A549 (cell line): ENCODE data around the gene TPM4. TPM values are rescaled to one million over a fixed set of nuclear protein-coding genes. Genes with fewer than 3 reads are reported as not detected.

ENCODE experiments used
- ATAC-seq, 2 experiments: fragments of 200-7000 bp in 1 of 2; fragments of >200 bp in 1 of 2; cut with Nextera tagmentation in 1 of 2; cut with Tn5 transposase in 1 of 2; 3 replicates each; pipeline versions ENCODE4 v1.8.0 to v1.9.1; 2018 to 2020; ENCODE audit warnings: mild to moderate bottlenecking in 1 of 2, moderate library complexity in 1 of 2
- CTCF ChIA-PET: fragments of 300-600 bp; sonication (Branson Sonifier 250); formaldehyde crosslinking; extraction: SDS; loops from one replicate; lab custom pipeline; 2021; ENCODE audit warnings: antibody characterized with exemption, inconsistent platforms; lab: Yijun Ruan, JAX
- POLR2A ChIA-PET: fragments of 350-600 bp; formaldehyde crosslinking; extraction: SDS; loops from one replicate; lab custom pipeline; 2021; ENCODE audit warnings: antibody characterized with exemption, inconsistent platforms; lab: Yijun Ruan, JAX
- DNase-seq, 2 experiments: peaks; one replicate each; pipeline versions ENCODE4 v3.0.0 to v3.0.0-alpha.2; 2011 to 2016; ENCODE audit warnings: low read depth in 1 of 2, low spot score in 1 of 2
- FAIRE-seq: peaks from 2 replicates; lab custom pipeline; 2011; peaks lifted over from hg19 to GRCh38; lab: Jason Lieb, UNC
- H3K27ac ChIP-seq, 2 experiments: fragments of >200 bp; sonication (Bioruptor Twin); formaldehyde crosslinking; 3 replicates each; pipeline ENCODE4 v1.5.1; 2016 to 2017
- H3K4me1 ChIP-seq: fragments of >200 bp; sonication (Bioruptor Twin); formaldehyde crosslinking; 3 replicates; pipeline ENCODE4 v1.6.1; 2016
- H3K4me2 ChIP-seq: fragments of >200 bp; sonication (Bioruptor Twin); formaldehyde crosslinking; 3 replicates; pipeline ENCODE4 v1.6.1; 2016
- H3K4me3 ChIP-seq: fragments of >200 bp; sonication (Bioruptor Twin); formaldehyde crosslinking; 3 replicates; pipeline ENCODE4 v1.5.1; 2016
- H3K9me3 ChIP-seq: fragments of >200 bp; sonication (Bioruptor Twin); formaldehyde crosslinking; 3 replicates; pipeline ENCODE4 v1.6.1; 2016
- CEBPB ChIP-seq, 2 experiments: fragments of >200 bp in 1 of 2; sonication (Bioruptor Twin) in 1 of 2; formaldehyde crosslinking in 1 of 2; IDR thresholded peaks; 2 replicates each; pipeline ENCODE4 v1.6.1; 2012 to 2016
- ESRRA ChIP-seq: fragments of 150-350 bp; IDR thresholded peaks from 2 replicates; pipeline ENCODE4 v1.6.1; 2014; ENCODE audit warnings: mild to moderate bottlenecking, low read length, borderline replicate concordance
- FOXS1 ChIP-seq: fragments of 250-450 bp; sonication (Bioruptor Pico); IDR thresholded peaks from 2 replicates; pipeline ENCODE4 v1.5.0; 2020; ENCODE audit warnings: mild to moderate bottlenecking, moderate library complexity
- GATA3 ChIP-seq: IDR thresholded peaks from 2 replicates; pipeline ENCODE4 v1.6.1; 2012; ENCODE audit warnings: borderline replicate concordance
- HDAC2 ChIP-seq: fragments of 200-600 bp; sonication (generic); IDR thresholded peaks from 2 replicates; pipeline ENCODE4 v1.6.1; 2016
- HES2 ChIP-seq: fragments of >200 bp; sonication (Bioruptor Twin); formaldehyde crosslinking; IDR thresholded peaks from 2 replicates; pipeline ENCODE4 v1.6.1; 2016
- HEYL ChIP-seq: fragments of 250-450 bp; sonication (Bioruptor Pico); IDR thresholded peaks from 2 replicates; pipeline ENCODE4 v1.8.0; 2021; ENCODE audit warnings: mild to moderate bottlenecking, moderate library complexity
- HOXB13 ChIP-seq: fragments of 250-450 bp; sonication (Bioruptor Pico); IDR thresholded peaks from 2 replicates; pipeline ENCODE4 v1.5.0; 2020; ENCODE audit warnings: low read depth, mild to moderate bottlenecking, moderate library complexity
- HOXB5 ChIP-seq: fragments of 250-450 bp; sonication (Bioruptor Pico); IDR thresholded peaks from 2 replicates; pipeline ENCODE4 v1.5.0; 2020; ENCODE audit warnings: mild to moderate bottlenecking, moderate library complexity
- JUN ChIP-seq, 2 experiments: fragments of >200 bp; sonication (Bioruptor Twin); formaldehyde crosslinking; IDR thresholded peaks; 2 replicates in 1 of 2; 3 replicates in 1 of 2; pipeline ENCODE4 v1.6.1; 2016 to 2017
- KDM5A ChIP-seq: fragments of 200-600 bp; sonication (generic); IDR thresholded peaks from 2 replicates; pipeline ENCODE4 v1.6.1; 2016; ENCODE audit warnings: antibody characterized with exemption, mild to moderate bottlenecking
- MAFK ChIP-seq: fragments of 450-650 bp; IDR thresholded peaks from 2 replicates; pipeline ENCODE4 v1.6.1; 2014; ENCODE audit not compliant: partially characterized antibody
- NFE2L2 ChIP-seq: fragments of 150-350 bp; conservative IDR thresholded peaks from 2 replicates; pipeline ENCODE4 v1.6.1; 2014; ENCODE audit warnings: low read length
- NR3C1 ChIP-seq: fragments of >200 bp; sonication (Bioruptor Twin); formaldehyde crosslinking; IDR thresholded peaks from 3 replicates; pipeline ENCODE4 v1.6.1; 2017
- PHF8 ChIP-seq: fragments of 200-600 bp; sonication (generic); IDR thresholded peaks from 2 replicates; pipeline ENCODE4 v1.6.1; 2016; ENCODE audit warnings: low read depth, mild to moderate bottlenecking, antibody characterized with exemption, moderate library complexity, borderline replicate concordance
- POLR2A ChIP-seq: IDR thresholded peaks from 2 replicates; pipeline ENCODE4 v1.6.1; 2012; ENCODE audit warnings: mild to moderate bottlenecking, low read length
- POLR2AphosphoS2 ChIP-seq: conservative IDR thresholded peaks from 2 replicates; pipeline ENCODE4 v1.6.1; 2012; ENCODE audit warnings: low read length, improper control_type of control experiment, inconsistent platforms
- RCOR1 ChIP-seq: fragments of 150-350 bp; IDR thresholded peaks from 2 replicates; pipeline ENCODE4 v1.6.1; 2014; ENCODE audit warnings: antibody characterized with exemption, low read length, low read depth
- RFX5 ChIP-seq: fragments of 450-650 bp; IDR thresholded peaks from 2 replicates; pipeline ENCODE4 v1.7.1; 2014; ENCODE audit warnings: antibody characterized with exemption, mild to moderate bottlenecking, moderate library complexity
- RNF2 ChIP-seq: fragments of 200-600 bp; sonication (generic); IDR thresholded peaks from 2 replicates; pipeline ENCODE4 v1.6.1; 2016; ENCODE audit warnings: low read depth, mild to moderate bottlenecking, antibody characterized with exemption, moderate library complexity, borderline replicate concordance
- TP53 ChIP-seq: fragments of 250-450 bp; sonication (Bioruptor Pico); IDR thresholded peaks from 2 replicates; pipeline ENCODE4 v1.5.0; 2021; ENCODE audit warnings: mild to moderate bottlenecking, moderate library complexity
- WGBS: methylation state at CpG from one replicate; pipeline ENCODE4 v1.1.6; 2017; ENCODE audit errors: missing lambda C conversion rate; 5-methylcytosine and 5-hydroxymethylcytosine counted together
- polyA plus RNA-seq, 4 experiments: library from polyadenylated mRNA; depleted of rRNA in 3 of 4; stranded (reverse); fragments of >200 nt; fragmentation: RNase III in 1 of 4; extraction: RNeasy Plus Mini Kit Qiagen cat#74134 plus additional on column Dnase treatment in 1 of 4; gene quantifications; 2 replicates in 3 of 4; 3 replicates in 1 of 4; pipeline ENCODE4 v1.2.3, GENCODE V29; 2011 to 2017
- TF ChIP-seq, protein P1 (sequence below): IDR thresholded peaks from 2 replicates; pipeline ENCODE4 v1.6.1; 2012; ENCODE audit warnings: low read depth, borderline replicate concordance

Gene TPM4
- polyA plus RNA-seq, 2 of the 4 experiments (the other 2 are of a cell fraction), result 777 to 860 TPM

DNA sequence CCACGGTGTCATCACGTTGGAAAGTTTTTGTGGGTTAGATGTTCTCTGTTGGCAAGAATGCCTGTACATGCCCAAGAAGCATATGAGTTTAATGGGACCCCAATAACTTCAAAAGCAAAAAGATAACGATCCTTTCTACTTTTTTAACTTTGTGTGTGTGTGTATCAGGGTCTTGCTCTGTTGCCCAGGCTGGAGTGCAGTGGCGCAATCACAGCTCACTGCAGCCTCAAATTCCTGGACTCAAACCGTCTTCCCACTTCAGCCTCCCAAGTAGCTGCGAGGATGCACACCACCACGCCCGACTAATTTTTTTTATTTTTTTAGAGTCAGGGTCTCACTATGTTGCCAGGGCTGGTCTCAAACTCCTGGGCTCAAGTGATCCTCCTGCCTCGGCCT, 34.3 kb upstream of the TPM4 start:
- ATAC-seq (no peak), DNase-seq (no peak), FAIRE-seq (no peak)
- peak overlapping the region; percentile 58 to 70; a peak in 3 of 6 replicates for H3K27ac ChIP-seq
- CTCF ChIA-PET, result interaction anchor here (0.6 to 4.3 kb wide), 37 partner anchors 9 to 1275 kb away, joined by 3 to 38 read pairs (median 5); partner anchors contain the start of genes CIB3, FAM32A, RAB8A and TPM4
- H3K4me3 ChIP-seq, result no peak overlapping the region
- H3K9me3 ChIP-seq, result no peaks in the 10 kb centered on the region; the same call in 2 of the 3 replicates
- TF ChIP-seq HOXB13 (CRISPR knock-in tag) (no peak), POLR2AphosphoS2 (no peak), JUN (IDR thresholded peaks at IDR 0.05) (no peak), HES2 (no peak), RCOR1 (no peak), NR3C1 (no peak), MAFK (no peak), POLR2A (no peak), HOXB5 (CRISPR knock-in tag) (no peak), ESRRA (no peak), GATA3 (no peak), NFE2L2 (no peak), TP53 (no peak), CEBPB (IDR thresholded peaks at IDR 0.05) (no peak)
- TF ChIP-seq, protein P1, sequence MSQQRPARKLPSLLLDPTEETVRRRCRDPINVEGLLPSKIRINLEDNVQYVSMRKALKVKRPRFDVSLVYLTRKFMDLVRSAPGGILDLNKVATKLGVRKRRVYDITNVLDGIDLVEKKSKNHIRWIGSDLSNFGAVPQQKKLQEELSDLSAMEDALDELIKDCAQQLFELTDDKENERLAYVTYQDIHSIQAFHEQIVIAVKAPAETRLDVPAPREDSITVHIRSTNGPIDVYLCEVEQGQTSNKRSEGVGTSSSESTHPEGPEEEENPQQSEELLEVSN, result no peak
- H3K4me1 ChIP-seq, result peaks cover 10% of the 10 kb centered on the region
- 55% methylated on average over 9 of the region's 9 CpGs for WGBS
- POLR2A ChIA-PET, result interaction anchor here (1.4 kb wide), 1 partner anchor 143 kb away, joined by 4 read pairs; the partner anchor contains the start of gene FAM32A
- peak overlapping the region; percentile 84 for H3K4me2 ChIP-seq

DNA sequence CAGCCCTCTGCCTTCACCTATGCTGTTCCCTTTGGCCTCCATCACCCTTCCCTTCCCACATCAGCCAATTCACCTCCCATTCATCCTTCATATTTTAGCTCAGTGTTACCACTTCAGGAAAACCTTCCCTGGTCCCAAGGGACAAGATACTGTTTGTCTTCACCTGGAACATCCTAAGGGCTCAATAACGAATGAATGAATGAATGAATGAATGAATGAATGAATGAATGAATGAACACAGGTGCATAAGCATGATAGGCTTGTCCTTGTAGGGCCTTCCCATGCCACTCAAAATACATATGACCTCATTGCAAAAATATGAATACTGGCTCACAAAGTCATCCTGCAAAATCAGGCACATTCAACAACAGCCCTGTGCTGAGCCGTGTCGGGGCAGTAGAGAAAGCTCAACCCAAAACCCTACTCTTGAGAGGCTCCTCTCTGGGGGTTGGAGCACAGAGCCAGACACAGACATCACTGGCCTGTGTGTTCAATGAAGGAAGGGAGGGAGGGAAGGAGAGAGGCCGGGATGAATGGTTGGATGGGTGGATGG, 33.7 kb upstream of the TPM4 start:
- no peak for ATAC-seq
- WGBS, result 41% methylated on average over 4 of the region's 4 CpGs
- POLR2A ChIA-PET, result interaction anchor here (1.4 kb wide), 1 partner anchor 143 kb away, joined by 4 read pairs; the partner anchor contains the start of gene FAM32A

DNA sequence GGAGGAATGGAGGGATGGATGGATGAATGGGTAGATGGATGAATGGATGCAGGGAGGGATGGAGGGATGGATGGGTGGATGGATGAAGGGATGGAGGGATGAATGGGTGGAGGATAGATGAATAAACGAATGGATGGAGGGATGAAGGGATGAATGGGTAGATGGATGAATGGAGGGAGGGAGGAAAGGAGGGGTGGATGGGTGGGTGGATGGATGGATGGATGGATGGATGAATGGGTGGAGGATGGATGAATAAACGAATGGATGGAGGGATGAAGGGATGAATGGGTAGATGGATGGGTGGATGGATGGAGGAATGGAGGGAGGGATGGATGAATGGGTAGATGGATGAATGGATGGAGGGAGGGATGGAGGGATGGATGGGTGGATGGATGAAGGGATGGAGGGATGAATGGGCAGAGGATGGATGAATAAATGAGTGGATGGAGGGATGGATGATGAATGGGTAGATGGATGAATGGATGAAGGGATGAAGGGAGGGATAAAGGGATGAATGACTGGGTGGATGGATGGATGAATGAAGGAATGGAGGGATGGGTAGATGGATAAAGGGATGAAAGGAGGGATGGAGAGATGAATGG, 33.0 kb upstream of the TPM4 start:
- CTCF ChIA-PET, result interaction anchor here (1.3 to 4.0 kb wide), 3 partner anchors 19 to 145 kb away, joined by 4 to 38 read pairs (median 10); no protein-coding TSS in a partner anchor
- no peak overlapping the region for H3K27ac ChIP-seq
- TF ChIP-seq NFE2L2, result no peak
- TF ChIP-seq HDAC2, result no peak
- TF ChIP-seq, protein P1, result no peak
- TF ChIP-seq RNF2, result no peak
- TF ChIP-seq FOXS1 (CRISPR knock-in tag), result no peak
- no peak for TF ChIP-seq KDM5A
- TF ChIP-seq HEYL (CRISPR knock-in tag), result no peak
- TF ChIP-seq, all 56 proteins: peak for 0
- POLR2A ChIA-PET, result no interaction called here
- Histone ChIP-seq H3K4me3 (no peak overlapping the region), H3K4me1 (peaks cover 10% of the 10 kb centered on the region), H3K9me3 (no peaks in the 10 kb centered on the region; the same call in 2 of the 3 replicates), H3K4me2 (no peak overlapping the region)
- FAIRE-seq, result no peak
- WGBS, result 8% methylated on average over 2 of the region's 2 CpGs
- no peak for DNase-seq
- no peak for ATAC-seq

More for the DNA sequence above, 33.7 kb upstream of the TPM4 start:
- H3K4me1 ChIP-seq, result peaks cover 10% of the 10 kb centered on the region
- TF ChIP-seq RFX5 (no peak), PHF8 (no peak)
- TF ChIP-seq, all 56 proteins: peak for 0
- no peak for DNase-seq
- CTCF ChIA-PET, result interaction anchor here (1.1 to 4.3 kb wide), 18 partner anchors 8 to 413 kb away, joined by 3 to 38 read pairs (median 10); partner anchors contain the start of genes CIB3, FAM32A, RAB8A and TPM4
- Histone ChIP-seq H3K9me3 (no peaks in the 10 kb centered on the region; the same call in 2 of the 3 replicates), H3K27ac (no peak overlapping the region), H3K4me2 (no peak overlapping the region), H3K4me3 (no peak overlapping the region)
- no peak for FAIRE-seq
